Sigmoid colon (tissue), 7 donors: Measurements from ENCODE around the gene PSMB7. TPM values are rescaled to one million over a fixed set of nuclear protein-coding genes. Genes with fewer than 3 reads are reported as not detected.

Experiments
- DNase-seq: peaks from one replicate; pipeline ENCODE4 v3.0.0-alpha.2; 2019
- H3K27ac ChIP-seq, 4 donors: fragments of 200-600 bp; sonication (generic); one replicate each; pipeline ENCODE4 v1.5.1; 2016 to 2019; ENCODE audit warnings: mild to moderate bottlenecking in 1 of 4
- H3K27me3 ChIP-seq, 3 donors: fragments of 200-600 bp; sonication (generic); one replicate each; pipeline ENCODE4 v1.5.1; 2019; ENCODE audit warnings: mild to moderate bottlenecking in 1 of 3
- H3K36me3 ChIP-seq, 4 donors: fragments of 200-600 bp; sonication (generic); one replicate each; pipeline ENCODE4 v1.5.1; 2016 to 2019
- H3K4me1 ChIP-seq, 4 donors: fragments of 200-600 bp; sonication (generic); one replicate each; pipeline ENCODE4 v1.5.1; 2017 to 2019
- H3K4me3 ChIP-seq, 4 donors: fragments of 200-600 bp; sonication (generic); one replicate each; pipeline ENCODE4 v1.5.1; 2017 to 2019; ENCODE audit warnings: mild to moderate bottlenecking in 2 of 4, moderate library complexity in 1 of 4
- H3K9me3 ChIP-seq, 4 donors: fragments of 200-600 bp in 3 of 4; sonication (generic) in 3 of 4; one replicate each; pipeline versions ENCODE4 v1.5.1 to v1.6.1; 2013 to 2019
- EP300 ChIP-seq, 4 donors: sonication (generic); formaldehyde crosslinking; IDR thresholded peaks; one replicate each; pipeline ENCODE4 v1.6.1; 2017; ENCODE audit warnings: antibody characterized with exemption in 4 of 4
- POLR2A ChIP-seq, 2 donors: fragments of 450-650 bp; IDR thresholded peaks; one replicate each; pipeline ENCODE4 v1.6.1; 2016; ENCODE audit warnings: antibody characterized with exemption in 2 of 2, mild to moderate bottlenecking in 2 of 2, moderate library complexity in 2 of 2
- POLR2AphosphoS5 ChIP-seq, 4 donors: sonication (generic); formaldehyde crosslinking; IDR thresholded peaks; one replicate each; pipeline ENCODE4 v1.6.1; 2017; ENCODE audit warnings: antibody characterized with exemption in 4 of 4
- WGBS, 2 donors: extraction: QIAGEN DNeasy Blood & Tissue Kit; methylation state at CpG; one replicate each; pipeline ENCODE4 v1.1.7; 2013; 5-methylcytosine and 5-hydroxymethylcytosine counted together
- intact Hi-C: fragments of 100-400 bp; cut with DNase I; formaldehyde crosslinking; loops from one replicate; pipeline ENCODE4 v1.15.1; 2023
- polyA plus RNA-seq, 3 donors: library from polyadenylated mRNA; stranded (reverse); fragments of 200-250 nt; gene quantifications; one replicate each; pipeline ENCODE4 v1.2.3, GENCODE V29; 2013
- total RNA-seq, 4 donors: library from RNA; depleted of rRNA; stranded (reverse); fragments of >200 nt; gene quantifications; one replicate each; pipeline ENCODE4 v1.1.0, GENCODE V29; 2016
- TF ChIP-seq, protein P1 (sequence below), 4 experiments: fragments of 450-650 bp in 3 of 4; fragments of 200-600 bp in 1 of 4; IDR thresholded peaks; one replicate each; pipeline ENCODE4 v1.5.1; 2016 to 2019; ENCODE audit warnings: antibody characterized with exemption in 4 of 4, mild to moderate bottlenecking in 3 of 4, moderate library complexity in 2 of 4
- donor health status: healthy with polysubstance abuse.
- donor health status: Bipolar disorder and iron deficiency.
- donor health status: healthy.

Gene PSMB7
- total and polyA plus RNA-seq, 7 donors, result 136 to 179 (median 171) TPM

DNA sequence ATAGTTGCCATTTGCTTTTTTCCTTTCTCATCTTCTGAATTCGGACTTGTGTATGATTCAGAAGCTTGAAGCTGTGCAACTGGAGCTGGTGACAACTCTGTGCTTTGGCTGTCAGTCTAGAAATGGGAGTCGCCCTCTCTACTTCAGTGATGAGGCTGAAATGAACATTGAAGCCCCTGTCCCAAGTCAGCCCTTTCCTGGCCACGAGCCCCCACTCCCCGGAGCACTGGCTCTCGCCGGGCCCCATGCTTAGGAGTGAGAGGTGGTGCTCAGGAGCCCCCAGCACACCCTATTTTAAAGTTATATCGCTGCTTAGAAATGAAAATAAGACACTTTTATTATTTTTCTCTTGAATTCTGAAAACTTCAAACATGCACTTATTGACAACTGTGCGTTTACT is 66.0 kb downstream of the PSMB7 start:
- H3K27me3 ChIP-seq, result no peaks in the 10 kb centered on the region
- no peak overlapping the region for H3K4me3 ChIP-seq
- TF ChIP-seq POLR2AphosphoS5 (IDR thresholded peaks at IDR 0.05) (no peak), EP300 (IDR thresholded peaks at IDR 0.05) (no peak)
- TF ChIP-seq, protein P1, sequence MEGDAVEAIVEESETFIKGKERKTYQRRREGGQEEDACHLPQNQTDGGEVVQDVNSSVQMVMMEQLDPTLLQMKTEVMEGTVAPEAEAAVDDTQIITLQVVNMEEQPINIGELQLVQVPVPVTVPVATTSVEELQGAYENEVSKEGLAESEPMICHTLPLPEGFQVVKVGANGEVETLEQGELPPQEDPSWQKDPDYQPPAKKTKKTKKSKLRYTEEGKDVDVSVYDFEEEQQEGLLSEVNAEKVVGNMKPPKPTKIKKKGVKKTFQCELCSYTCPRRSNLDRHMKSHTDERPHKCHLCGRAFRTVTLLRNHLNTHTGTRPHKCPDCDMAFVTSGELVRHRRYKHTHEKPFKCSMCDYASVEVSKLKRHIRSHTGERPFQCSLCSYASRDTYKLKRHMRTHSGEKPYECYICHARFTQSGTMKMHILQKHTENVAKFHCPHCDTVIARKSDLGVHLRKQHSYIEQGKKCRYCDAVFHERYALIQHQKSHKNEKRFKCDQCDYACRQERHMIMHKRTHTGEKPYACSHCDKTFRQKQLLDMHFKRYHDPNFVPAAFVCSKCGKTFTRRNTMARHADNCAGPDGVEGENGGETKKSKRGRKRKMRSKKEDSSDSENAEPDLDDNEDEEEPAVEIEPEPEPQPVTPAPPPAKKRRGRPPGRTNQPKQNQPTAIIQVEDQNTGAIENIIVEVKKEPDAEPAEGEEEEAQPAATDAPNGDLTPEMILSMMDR (IDR thresholded peaks at IDR 0.05), result no peak
- 94 to 96% methylated on average over 8 of the region's 8 CpGs for WGBS, 2 donors
- peaks cover 4 to 94% (median 63%) of the 10 kb centered on the region in 4 donors for H3K36me3 ChIP-seq
- H3K27ac ChIP-seq, result no peak overlapping the region
- no peaks in the 10 kb centered on the region for H3K9me3 ChIP-seq
- no peak for DNase-seq
- intact Hi-C loops, result no loop called here
- H3K4me1 ChIP-seq, result peaks cover 0 to 2% (median 0%) of the 10 kb centered on the region in 4 donors

DNA sequence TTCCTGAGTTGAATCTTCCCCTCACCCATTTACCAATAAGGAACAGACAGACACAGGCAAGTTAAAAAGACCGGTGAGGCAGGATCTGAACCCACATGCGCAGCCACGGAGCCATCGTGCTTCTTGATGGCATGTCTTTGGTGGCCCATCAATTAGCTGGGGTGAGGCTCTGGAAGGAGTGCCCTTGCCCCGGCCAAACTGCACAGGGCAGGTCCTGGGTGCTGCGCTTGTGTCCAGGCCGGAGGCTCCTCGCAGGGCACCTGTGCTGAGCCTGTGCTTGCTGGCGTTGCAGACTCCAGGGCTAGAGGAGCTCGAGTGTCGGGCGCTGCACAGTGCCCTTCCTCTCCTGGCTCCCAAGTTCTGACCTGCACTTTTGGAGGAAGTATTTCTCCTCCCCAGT is 66.4 kb downstream of the PSMB7 start:
- TF ChIP-seq POLR2AphosphoS5 (IDR thresholded peaks at IDR 0.05), result no peak
- no peak for TF ChIP-seq EP300 (IDR thresholded peaks at IDR 0.05)
- no peak for TF ChIP-seq POLR2A (IDR thresholded peaks at IDR 0.05)
- TF ChIP-seq, protein P1 (IDR thresholded peaks at IDR 0.05), result no peak
- H3K4me1 ChIP-seq, result peaks cover 0 to under 1% (median 0%) of the 10 kb centered on the region in 4 donors
- intact Hi-C loops, result no loop called here
- WGBS, 2 donors, result 91 to 94% methylated on average over 12 of the region's 12 CpGs
- peaks cover 4 to 89% (median 63%) of the 10 kb centered on the region in 4 donors for H3K36me3 ChIP-seq
- H3K27ac ChIP-seq, result no peak overlapping the region
- H3K9me3 ChIP-seq, result no peaks in the 10 kb centered on the region
- H3K27me3 ChIP-seq, result no peaks in the 10 kb centered on the region
- H3K4me3 ChIP-seq, result no peak overlapping the region
- DNase-seq, result peak; percentile 49

DNA sequence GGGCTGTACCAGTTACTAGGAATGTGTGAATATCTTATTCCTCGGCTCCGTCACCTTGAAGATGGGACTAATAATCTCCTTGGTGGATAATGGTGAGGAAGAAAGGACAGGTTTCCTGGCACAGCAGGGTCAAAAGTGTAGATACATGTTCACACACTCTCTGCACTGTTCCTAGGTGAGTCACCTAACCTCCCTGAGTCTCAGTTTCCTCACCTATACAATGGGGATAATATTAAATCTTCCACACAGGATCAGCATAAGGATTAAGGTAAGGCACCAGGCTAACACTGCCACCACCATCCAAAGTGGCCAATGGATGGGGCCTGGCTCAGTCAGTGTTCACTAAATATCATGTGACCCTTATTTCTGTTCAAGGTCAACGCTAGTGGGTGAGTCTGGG is 66.9 kb downstream of the PSMB7 start:
- no peaks in the 10 kb centered on the region for H3K9me3 ChIP-seq
- intact Hi-C loops, result no loop called here
- no peaks in the 10 kb centered on the region for H3K27me3 ChIP-seq
- no peak overlapping the region for H3K27ac ChIP-seq
- TF ChIP-seq POLR2AphosphoS5 (IDR thresholded peaks at IDR 0.05), result no peak
- no peak for TF ChIP-seq POLR2A (IDR thresholded peaks at IDR 0.05)
- TF ChIP-seq EP300 (IDR thresholded peaks at IDR 0.05), result no peak
- TF ChIP-seq, protein P1 (IDR thresholded peaks at IDR 0.05), result no peak
- peaks cover 0 to 5% (median 4%) of the 10 kb centered on the region in 4 donors for H3K4me1 ChIP-seq
- H3K4me3 ChIP-seq, result no peak overlapping the region
- H3K36me3 ChIP-seq, result peaks cover 4 to 85% (median 59%) of the 10 kb centered on the region in 4 donors
- DNase-seq, result peak; percentile 27
- 93 to 96% methylated on average over 3 of the region's 3 CpGs for WGBS, 2 donors

DNA sequence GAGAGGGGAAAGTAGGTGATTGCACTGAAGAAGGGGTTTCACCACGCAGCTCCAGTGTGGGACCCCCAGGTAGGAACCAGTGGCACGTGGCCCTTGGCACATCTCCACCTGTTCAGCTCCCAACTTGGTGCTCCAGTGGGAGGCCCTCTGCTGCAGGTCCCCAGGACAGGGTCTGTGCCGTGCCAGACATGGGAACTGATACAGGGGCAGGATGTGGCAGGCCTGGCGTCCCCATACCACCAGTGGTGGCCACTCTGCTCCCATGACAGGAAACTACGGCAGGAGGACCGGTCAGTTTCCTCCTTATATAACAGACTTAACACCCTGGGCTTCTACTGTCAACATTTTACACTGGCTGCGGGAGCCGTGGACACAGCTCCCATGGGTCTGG is 67.3 kb downstream of the PSMB7 start:
- intact Hi-C loops, result no loop called here
- Histone ChIP-seq H3K4me1 (peaks cover 0 to 9% (median 8%) of the 10 kb centered on the region in 4 donors), H3K27ac (no peak overlapping the region), H3K36me3 (peaks cover 4 to 81% (median 55%) of the 10 kb centered on the region in 4 donors), H3K4me3 (no peak overlapping the region), H3K27me3 (no peaks in the 10 kb centered on the region), H3K9me3 (no peaks in the 10 kb centered on the region)
- WGBS, 2 donors, result 91 to 93% methylated on average over 8 of the region's 8 CpGs
- TF ChIP-seq EP300 (IDR thresholded peaks at IDR 0.05) (no peak), POLR2A (IDR thresholded peaks at IDR 0.05) (no peak), POLR2AphosphoS5 (IDR thresholded peaks at IDR 0.05) (no peak)
- TF ChIP-seq, protein P1 (IDR thresholded peaks at IDR 0.05), result no peak
- DNase-seq, result peak; percentile 61
